HG02852 (cell line): Measurements from ENCODE around the gene TPCN1.

ENCODE experiments used
- ATAC-seq: cut with Tn5 transposase; IDR thresholded peaks from one replicate; pipeline ENCODE4 v1.9.1; 2021; ENCODE audit warnings: mild to moderate bottlenecking, moderate library complexity; ENCODE audit not compliant: unreplicated experiment

TPCN1 gene

DNA sequence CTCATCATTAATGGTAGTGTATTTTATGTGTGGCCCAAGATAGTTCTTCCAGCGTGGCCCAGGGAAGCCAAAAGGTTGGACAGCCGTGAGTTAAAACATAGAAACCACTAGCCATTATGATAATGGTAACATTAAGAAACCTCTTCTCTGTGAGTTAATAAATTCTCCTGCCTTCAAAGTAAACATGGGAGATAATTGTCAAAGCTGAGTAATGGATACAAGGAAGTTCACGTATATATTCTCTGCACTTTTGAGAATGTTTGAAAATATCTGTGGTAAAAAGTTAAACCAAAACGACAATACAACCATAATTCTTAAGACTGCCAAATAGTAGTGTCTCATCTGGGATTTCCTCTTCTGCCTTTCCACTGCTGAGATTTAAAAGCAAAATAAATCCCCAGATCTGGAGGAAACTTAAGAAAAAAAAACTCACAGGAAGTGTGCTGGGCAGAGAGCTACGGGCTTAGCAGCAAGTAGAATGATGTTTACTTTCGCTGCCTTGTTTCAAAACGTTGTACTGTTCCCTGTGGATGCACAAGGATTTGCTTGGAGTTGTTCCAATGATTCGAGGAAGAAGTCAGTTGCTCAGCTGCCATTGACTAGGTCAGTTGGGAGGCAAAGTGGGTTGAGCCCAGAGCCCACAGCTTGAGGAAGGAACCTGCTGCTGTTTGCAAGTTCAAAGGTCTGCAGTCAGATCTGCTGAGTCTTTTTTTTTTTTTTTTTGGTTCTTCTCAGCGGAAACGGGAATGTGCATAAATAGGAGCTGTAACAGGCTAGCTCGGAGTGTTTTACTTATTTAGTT is 1.7 kb downstream of the TPCN1 start:
- no peak for ATAC-seq

DNA sequence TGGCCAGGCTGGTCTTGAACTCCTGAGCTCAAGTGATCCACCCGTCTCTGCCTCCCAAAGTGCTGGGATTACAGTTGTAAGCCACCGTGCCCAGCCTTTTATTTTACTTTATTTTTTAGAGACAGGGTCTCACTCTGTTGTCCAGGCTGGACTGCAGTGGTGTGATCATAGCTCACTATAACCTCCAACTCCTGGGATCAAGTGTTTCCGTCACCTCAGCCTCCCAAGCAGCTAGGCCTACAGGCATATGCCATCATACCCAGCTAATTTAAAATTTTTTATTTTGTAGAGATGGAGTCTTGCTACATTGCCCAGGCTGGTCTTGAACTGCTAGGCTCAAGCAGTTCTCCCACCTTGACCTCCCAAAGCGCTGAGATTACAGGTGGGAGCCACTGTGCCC is 3.7 kb downstream of the TPCN1 start:
- no peak for ATAC-seq

GRCh38 chr12:113226696-113227568 is 5.7 kb downstream of the TPCN1 start:
- ATAC-seq: no peak

DNA sequence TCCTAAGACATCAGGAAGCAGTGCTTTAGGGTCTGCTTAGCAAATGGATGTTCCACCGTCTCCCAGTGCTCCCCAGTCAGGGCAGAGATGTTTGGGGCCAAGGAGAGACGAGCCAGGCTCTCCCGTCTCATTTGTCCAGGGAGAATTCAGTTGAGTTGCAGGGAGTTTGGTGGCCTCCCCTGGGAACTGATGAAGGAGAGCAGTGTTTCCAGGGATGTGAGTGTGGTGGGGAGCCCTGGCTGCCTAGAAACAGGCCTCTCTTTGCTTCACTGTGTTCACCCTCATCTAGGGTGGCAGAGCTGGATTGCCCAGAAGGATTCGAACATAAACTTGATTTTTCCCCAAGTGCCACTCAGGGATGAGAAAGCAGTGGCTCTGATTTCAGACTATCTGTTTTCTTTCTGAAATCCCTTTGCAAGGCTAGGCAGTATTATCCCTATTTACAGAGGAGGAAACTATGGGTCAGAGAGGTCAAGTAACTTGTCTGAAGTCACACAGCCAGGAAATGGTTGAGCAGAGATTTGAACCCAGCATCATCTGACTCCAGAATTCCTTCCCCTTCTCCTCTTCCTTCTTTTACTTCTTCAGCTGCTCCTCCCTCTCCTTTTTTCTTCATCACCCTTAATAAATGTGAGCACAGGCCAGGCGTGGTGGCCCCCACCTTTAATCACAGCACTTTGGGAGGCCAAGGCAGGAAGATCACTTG is 6.6 kb downstream of the TPCN1 start:
- no peak for ATAC-seq

DNA sequence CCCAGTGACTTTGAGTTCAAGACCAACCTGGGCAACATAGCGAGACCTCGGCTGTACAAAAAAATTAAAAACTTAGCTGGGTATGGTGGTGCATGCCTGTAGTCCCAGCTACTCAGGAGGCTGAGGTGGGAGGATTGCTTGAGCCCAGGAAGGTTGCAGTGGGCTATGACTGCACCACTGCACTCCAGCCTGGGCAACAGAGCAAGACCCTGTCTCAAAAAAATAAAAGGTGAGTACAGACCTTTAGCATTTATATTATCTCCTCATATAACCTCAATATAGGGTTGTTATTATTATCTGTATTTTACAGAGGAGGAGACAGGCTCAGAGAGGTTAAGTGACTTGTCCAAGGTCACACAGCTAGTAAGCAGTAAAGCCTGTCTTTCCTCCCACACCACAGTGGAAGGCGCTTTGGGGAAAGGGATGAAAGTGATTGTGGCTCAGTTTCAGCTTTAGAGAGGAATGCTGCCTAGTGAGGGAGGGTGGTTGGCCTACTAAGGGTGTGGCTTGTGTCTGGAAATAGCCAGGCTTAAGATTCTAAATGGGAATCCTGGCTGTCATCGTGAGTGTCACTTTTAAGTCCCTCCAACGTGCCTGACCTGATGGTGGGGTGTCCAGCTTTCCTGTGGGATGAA is 7.2 kb downstream of the TPCN1 start:
- ATAC-seq: no peak

DNA sequence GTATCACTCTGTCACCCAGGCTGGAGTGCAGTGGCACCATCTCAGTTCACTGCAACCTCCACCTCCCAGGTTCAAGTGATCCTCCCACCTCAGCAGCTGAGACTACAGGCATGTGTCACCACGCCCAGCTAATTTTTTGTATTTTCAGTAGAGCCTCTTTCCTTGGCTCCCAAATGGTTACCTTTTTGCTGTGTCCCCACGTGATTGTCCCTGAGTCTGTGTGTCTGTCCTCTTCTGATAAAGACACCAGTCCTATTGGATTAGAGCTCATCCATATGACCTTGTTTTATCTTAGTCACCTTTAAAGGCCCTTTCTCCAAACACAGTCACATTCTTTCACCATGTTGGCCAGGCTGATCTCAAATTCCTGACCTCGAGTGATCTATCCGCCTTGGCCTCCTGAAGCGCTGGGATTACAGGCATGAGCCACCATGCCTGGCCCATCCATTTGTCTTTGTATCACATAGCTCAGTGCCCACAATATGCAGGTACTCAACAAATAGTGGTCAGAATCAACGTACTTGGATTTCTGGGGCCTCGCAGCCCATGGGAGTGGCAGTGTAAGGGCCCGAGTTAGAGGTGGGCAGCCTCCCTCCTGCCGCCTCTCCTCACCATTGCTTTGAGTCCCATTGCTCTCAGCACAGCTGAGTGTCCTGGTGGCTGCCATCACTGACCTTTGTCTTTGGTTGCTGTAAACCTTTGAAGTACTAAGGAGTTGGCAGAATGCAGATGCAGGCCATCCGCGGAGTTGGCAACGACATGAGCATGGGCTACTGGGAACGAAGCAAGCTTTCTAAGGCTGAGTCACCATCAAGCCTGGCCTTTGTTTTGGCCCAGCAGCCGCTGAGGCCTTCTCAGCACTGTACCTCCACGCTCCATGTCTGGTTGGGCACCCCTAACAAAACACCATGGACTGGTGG is 9.3 kb downstream of the TPCN1 start:
- peak; percentile 2 for ATAC-seq

DNA sequence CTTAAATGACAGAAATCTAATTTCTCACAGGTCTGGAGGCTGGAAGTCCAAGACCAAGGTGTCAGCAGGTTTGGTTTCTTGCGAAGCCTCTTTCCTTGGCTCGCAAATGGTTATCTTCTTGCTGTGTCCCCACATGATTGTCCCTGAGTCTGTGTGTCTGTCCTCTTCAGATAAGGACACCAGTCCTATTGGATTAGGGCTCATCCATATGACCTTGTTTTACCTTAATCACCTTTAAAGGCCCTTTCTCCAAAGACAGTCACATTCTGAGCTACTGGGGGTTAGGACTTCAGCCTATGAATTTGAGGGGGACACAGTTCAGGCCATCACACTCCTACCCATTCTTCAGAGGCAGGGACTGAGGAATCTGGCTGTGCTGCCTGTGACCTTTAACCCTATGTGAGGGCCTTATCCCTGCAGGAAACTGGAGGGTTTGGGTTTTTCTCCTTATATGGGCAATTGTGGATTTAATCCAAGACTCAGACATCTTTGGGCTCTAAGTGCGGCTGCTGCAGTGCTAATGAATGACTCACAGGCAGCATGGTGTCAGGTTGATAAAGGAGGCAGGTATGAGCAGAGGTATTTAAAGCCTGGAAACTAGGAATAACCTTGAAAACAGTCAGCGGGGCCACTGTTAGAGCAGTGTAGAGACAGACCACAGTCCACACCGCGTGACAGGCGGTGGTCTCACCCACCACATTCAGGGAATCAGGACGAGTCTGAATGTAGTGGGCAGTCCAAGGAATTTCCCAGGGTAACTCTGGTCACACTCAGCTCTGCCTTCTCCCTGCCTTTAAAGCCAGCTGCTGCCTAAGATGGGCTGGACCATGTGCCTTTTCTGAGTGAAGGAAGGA is 10.2 kb downstream of the TPCN1 start:
- ATAC-seq: no peak

GRCh38 chr12:113232089-113232839 is 11.0 kb downstream of the TPCN1 start:
- no peak for ATAC-seq

GRCh38 chr12:113232840-113233585 is 11.7 kb downstream of the TPCN1 start:
- ATAC-seq: peak; percentile 63

DNA sequence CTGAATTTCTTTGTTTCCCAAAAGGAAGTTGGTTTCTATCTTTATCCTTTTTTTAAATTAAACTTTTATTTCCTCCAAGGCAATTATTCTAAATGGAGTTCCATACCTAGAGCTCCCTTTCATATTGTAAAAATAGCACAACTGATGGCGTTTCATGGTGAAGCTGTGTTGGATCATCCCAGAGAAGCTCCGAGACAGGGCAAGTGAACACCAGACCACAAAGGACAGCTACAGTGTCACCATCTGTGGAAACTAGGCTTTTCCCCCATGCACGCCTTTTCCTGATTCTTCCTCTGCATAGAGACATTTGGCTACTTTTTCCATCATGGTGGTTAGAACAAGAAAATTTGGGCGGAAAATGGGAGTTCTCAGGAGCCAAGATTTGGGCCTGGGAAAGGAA is 12.7 kb downstream of the TPCN1 start:
- no peak for ATAC-seq

GRCh38 chr12:113234483-113234882 is 13.2 kb downstream of the TPCN1 start:
- ATAC-seq: no peak

- ATAC-seq: no peak
Measured at GRCh38 chr12:113235976-113236375, 14.7 kb downstream of the TPCN1 start.

- no peak for ATAC-seq
Measured at GRCh38 chr12:113236539-113237399, 15.5 kb downstream of the TPCN1 start.

GRCh38 chr12:113237748-113238147 is 16.5 kb downstream of the TPCN1 start:
- ATAC-seq: no peak

GRCh38 chr12:113238309-113238708 is 17.0 kb downstream of the TPCN1 start:
- no peak for ATAC-seq

DNA sequence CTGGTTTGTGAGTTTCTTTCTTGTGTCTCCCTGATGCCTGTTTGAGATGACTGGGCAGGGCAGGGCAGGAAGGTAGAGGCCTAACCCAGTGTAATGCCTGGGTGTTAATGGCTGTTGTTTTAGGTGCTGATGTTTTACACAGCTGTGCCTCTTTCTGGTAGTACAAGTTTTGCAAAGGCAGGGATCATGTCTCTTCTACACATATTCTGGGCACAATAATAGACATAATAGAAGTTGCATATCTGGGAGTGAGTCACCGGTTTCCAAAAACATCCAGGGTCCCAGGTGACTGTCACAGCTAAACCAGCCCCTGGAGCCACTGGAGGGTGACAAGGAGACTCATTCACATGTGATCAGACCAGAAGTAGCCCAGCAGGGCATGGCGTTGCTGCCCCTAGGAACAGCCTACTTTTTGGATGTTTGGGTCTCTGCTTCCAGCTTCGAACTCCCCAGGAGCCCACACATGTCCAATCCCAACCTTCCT is 18.1 kb downstream of the TPCN1 start:
- ATAC-seq: no peak
